ENCODE measurements around the gene GALNTL6. TPM values are rescaled to one million over a fixed set of nuclear protein-coding genes. Genes with fewer than 3 reads are reported as not detected.

The GALNTL6 gene
- total and polyA plus RNA-seq, 9 of the 15 experiments (the other 6 are each of a cell fraction or from before 2014, with no cell fraction given) = 0.18 to 0.50 (median 0.29) TPM

GRCh38 chr4:172998527-172999469 is 1185.6 kb downstream of the GALNTL6 start (continued):
- peak in 1 of 3 experiments; percentile 66; a peak in 2 of 6 replicates for TF ChIP-seq ZBTB11 (CRISPR knock-in tag; IDR thresholded peaks at IDR 0.05)
- no peak for TF ChIP-seq RFX5 (IDR thresholded peaks at IDR 0.05; ENCODE audit: low read depth, low read length)
- TF ChIP-seq BHLHE40 (IDR thresholded peaks at IDR 0.05; ENCODE audit: low read length) = peak; percentile 86
- TF ChIP-seq ELF1 (tag; IDR thresholded peaks at IDR 0.05) = peak; percentile 61
- peak; percentile 95 for TF ChIP-seq DPF2 (IDR thresholded peaks at IDR 0.05)
- peak; percentile 72; the same call in 1 of the 2 replicates for TF ChIP-seq RUNX1 (IDR thresholded peaks at IDR 0.05; ENCODE audit: low read depth)
- peak; percentile 98 for TF ChIP-seq TFAP4 (CRISPR knock-in tag; IDR thresholded peaks at IDR 0.05; ENCODE audit: borderline replicate concordance)
- TF ChIP-seq GMEB1 (CRISPR knock-in tag; IDR thresholded peaks at IDR 0.05) = no peak
- peak; percentile 45 for TF ChIP-seq ZFP36 (IDR thresholded peaks at IDR 0.05; ENCODE audit: low read depth, low read length, partially characterized antibody)
- 0 out of 2 replicates have a peak, but pooled peaks have one; percentile 24 for TF ChIP-seq ZBTB33 (CRISPR knock-in tag; IDR thresholded peaks at IDR 0.05)
- TF ChIP-seq TBL1XR1 (IDR thresholded peaks at IDR 0.05; ENCODE audit: low read length in 2 of 2) = peak; percentile 73 to 95; a peak in 3 of 4 replicates
- TF ChIP-seq TCF7L2 (IDR thresholded peaks at IDR 0.05; ENCODE audit: low read depth, low read length) = peak; percentile 59; the same call in 1 of the 2 replicates
- TF ChIP-seq HOXB6 (CRISPR knock-in tag; IDR thresholded peaks at IDR 0.05; ENCODE audit: borderline replicate concordance) = no peak
- peak; percentile 84 for TF ChIP-seq CEBPB (tag; IDR thresholded peaks at IDR 0.05)
- peak; percentile 57 to 63 for TF ChIP-seq E2F6 (IDR thresholded peaks at IDR 0.05; ENCODE audit: borderline replicate concordance in 1 of 2, extremely low read depth in 1 of 2, insufficient read depth in 1 of 2, insufficient read length in 1 of 2, low read depth in 1 of 2, low read length in 1 of 2, poor library complexity in 1 of 2, severe bottlenecking in 1 of 2)

Data from K562 (cell line).